Body of pancreas (tissue), 4 donors: ENCODE results near the gene EHMT1. TPM values are rescaled to one million over a fixed set of nuclear protein-coding genes. Genes with fewer than 3 reads are reported as not detected.

ENCODE experiments used
- ATAC-seq: fragments of 150-250 bp; one replicate; pipeline ENCODE4 v1.9.1; 2016
- DNase-seq, 4 donors: peaks; one replicate each; pipeline ENCODE4 v3.0.0-alpha.2; 2019
- H3K27ac ChIP-seq, 4 donors: fragments of 200-600 bp; sonication (generic); 1 replicate in 3 of 4; 2 replicates in 1 of 4; pipeline versions ENCODE4 v1.5.1 to v1.6.1; 2016 to 2019; ENCODE audit warnings: mild to moderate bottlenecking in 1 of 4, mixed read lengths in 1 of 4, moderate library complexity in 1 of 4
- H3K27me3 ChIP-seq, 2 donors: fragments of 200-600 bp; sonication (generic); one replicate each; pipeline ENCODE4 v1.6.0; 2016; ENCODE audit warnings: mild to moderate bottlenecking in 1 of 2
- H3K36me3 ChIP-seq, 2 donors: fragments of 200-600 bp; sonication (generic); replicated peaks in 1 of 2; 2 replicates each; pipeline ENCODE4 v1.5.1; 2016; ENCODE audit warnings: low read depth in 2 of 2; ENCODE audit not compliant: insufficient read depth in 1 of 2
- H3K4me1 ChIP-seq: fragments of 200-600 bp; sonication (generic); one replicate; pipeline ENCODE4 v1.6.0; 2016
- H3K4me3 ChIP-seq, 2 donors: fragments of 200-600 bp; sonication (generic); 1 replicate in 1 of 2; 2 replicates in 1 of 2; pipeline ENCODE4 v1.5.1; 2016 to 2019
- H3K9me3 ChIP-seq, 3 donors: fragments of 200-600 bp; sonication (generic); 1 replicate in 2 of 3; 2 replicates in 1 of 3; pipeline ENCODE4 v1.5.1; 2016
- CTCF ChIP-seq, 7 experiments: fragments of 450-650 bp in 4 of 7; fragments of 200-600 bp in 3 of 7; sonication (generic) in 3 of 7; IDR thresholded peaks; one replicate each; pipeline ENCODE4 v1.5.1; 2016 to 2019; ENCODE audit warnings: antibody characterized with exemption in 7 of 7
- POLR2A ChIP-seq, 3 donors: fragments of 450-650 bp; IDR thresholded peaks; one replicate each; pipeline ENCODE4 v1.6.1; 2016; ENCODE audit warnings: antibody characterized with exemption in 3 of 3, mild to moderate bottlenecking in 2 of 3
- WGBS, 2 donors: methylation state at CpG; one replicate each; pipeline ENCODE4 v1.1.5; 2017; 5-methylcytosine and 5-hydroxymethylcytosine counted together
- intact Hi-C: fragments of 100-400 bp; cut with DNase I; formaldehyde crosslinking; loops from one replicate; pipeline ENCODE4 v1.15.1; 2023
- total RNA-seq, 2 donors: library from RNA; depleted of rRNA; stranded (reverse); fragments of >200 nt; gene quantifications; one replicate each; pipeline ENCODE4 v1.1.0, GENCODE V29; 2016

Gene EHMT1
- total RNA-seq, 2 donors from 2014 or later: 41.0 to 65.9 TPM

GRCh38 chr9:137664676-137665075 is 45.9 kb downstream of the EHMT1 start:
- Histone ChIP-seq H3K4me3 (no peak overlapping the region), H3K27ac (no peak overlapping the region), H3K27me3 (no peaks in the 10 kb centered on the region), H3K36me3 (no peaks in the 10 kb centered on the region), H3K4me1 (peaks cover 34% of the 10 kb centered on the region), H3K9me3 (no peaks in the 10 kb centered on the region)
- ATAC-seq (no peak), DNase-seq (no peak)
- no peak for TF ChIP-seq POLR2A (IDR thresholded peaks at IDR 0.05)
- TF ChIP-seq CTCF (IDR thresholded peaks at IDR 0.05): no peak
- WGBS, 2 donors: 44% methylated on average over 7 of the region's 7 CpGs
- intact Hi-C loops: no loop called here

- no peaks in the 10 kb centered on the region for H3K9me3 ChIP-seq
- no peaks in the 10 kb centered on the region for H3K36me3 ChIP-seq
- H3K27me3 ChIP-seq: no peaks in the 10 kb centered on the region
- no peak overlapping the region for H3K4me3 ChIP-seq
- DNase-seq: no peak
- peaks cover 39% of the 10 kb centered on the region for H3K4me1 ChIP-seq
- H3K27ac ChIP-seq: no peak overlapping the region
- no peak for ATAC-seq
- TF ChIP-seq POLR2A (IDR thresholded peaks at IDR 0.05) (no peak), CTCF (IDR thresholded peaks at IDR 0.05) (no peak)
- intact Hi-C loops: no loop called here
- WGBS, 2 donors: 89 to 96% methylated on average over 7 of the region's 7 CpGs
Observed at GRCh38 chr9:137665226-137665625, 46.4 kb downstream of the EHMT1 start.

GRCh38 chr9:137665697-137666512 is 47.1 kb downstream of the EHMT1 start:
- Histone ChIP-seq H3K27me3 (no peaks in the 10 kb centered on the region), H3K4me3 (no peak overlapping the region), H3K4me1 (peaks cover 46% of the 10 kb centered on the region), H3K9me3 (no peaks in the 10 kb centered on the region), H3K27ac (no peak overlapping the region), H3K36me3 (no peaks in the 10 kb centered on the region)
- TF ChIP-seq CTCF (IDR thresholded peaks at IDR 0.05) (no peak), POLR2A (IDR thresholded peaks at IDR 0.05) (no peak)
- ATAC-seq (no peak), DNase-seq (no peak)
- WGBS, 2 donors: 82 to 87% methylated on average over 17 to 18 of the region's 18 CpGs
- intact Hi-C loops: no loop called here

- no peak for ATAC-seq
- 51 to 53% methylated on average over 5 to 8 of the region's 8 CpGs for WGBS, 2 donors
- Histone ChIP-seq H3K27me3 (no peaks in the 10 kb centered on the region), H3K27ac (no peak overlapping the region), H3K4me3 (no peak overlapping the region), H3K36me3 (no peaks in the 10 kb centered on the region), H3K9me3 (no peaks in the 10 kb centered on the region), H3K4me1 (peaks cover 52% of the 10 kb centered on the region)
- TF ChIP-seq POLR2A (IDR thresholded peaks at IDR 0.05) (no peak), CTCF (IDR thresholded peaks at IDR 0.05) (no peak)
- intact Hi-C loops: no loop called here
- DNase-seq: peak in 2 of 4 donors; percentile 45 to 53
Observed at GRCh38 chr9:137666513-137666822, 47.7 kb downstream of the EHMT1 start.
